Ammon's horn (tissue), 1 donor: ENCODE measurements around the gene NGLY1.
A peak's percentile ranks its signal among the peaks of the same experiment; 100 is the strongest.

ENCODE experiments used
- DNase-seq: peaks from one replicate; pipeline ENCODE4 v3.0.0-alpha.2; 2016; ENCODE audit warnings: low spot score

Gene NGLY1, protein sequence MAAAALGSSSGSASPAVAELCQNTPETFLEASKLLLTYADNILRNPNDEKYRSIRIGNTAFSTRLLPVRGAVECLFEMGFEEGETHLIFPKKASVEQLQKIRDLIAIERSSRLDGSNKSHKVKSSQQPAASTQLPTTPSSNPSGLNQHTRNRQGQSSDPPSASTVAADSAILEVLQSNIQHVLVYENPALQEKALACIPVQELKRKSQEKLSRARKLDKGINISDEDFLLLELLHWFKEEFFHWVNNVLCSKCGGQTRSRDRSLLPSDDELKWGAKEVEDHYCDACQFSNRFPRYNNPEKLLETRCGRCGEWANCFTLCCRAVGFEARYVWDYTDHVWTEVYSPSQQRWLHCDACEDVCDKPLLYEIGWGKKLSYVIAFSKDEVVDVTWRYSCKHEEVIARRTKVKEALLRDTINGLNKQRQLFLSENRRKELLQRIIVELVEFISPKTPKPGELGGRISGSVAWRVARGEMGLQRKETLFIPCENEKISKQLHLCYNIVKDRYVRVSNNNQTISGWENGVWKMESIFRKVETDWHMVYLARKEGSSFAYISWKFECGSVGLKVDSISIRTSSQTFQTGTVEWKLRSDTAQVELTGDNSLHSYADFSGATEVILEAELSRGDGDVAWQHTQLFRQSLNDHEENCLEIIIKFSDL

GRCh38 chr3:25782938-25783660 lies at the start of gene NGLY1:
NGLY1 (minus strand) TSS chr3:25783443; CDS start chr3:25783390, 53 bp downstream.
- peak; percentile 87 for DNase-seq

DNA sequence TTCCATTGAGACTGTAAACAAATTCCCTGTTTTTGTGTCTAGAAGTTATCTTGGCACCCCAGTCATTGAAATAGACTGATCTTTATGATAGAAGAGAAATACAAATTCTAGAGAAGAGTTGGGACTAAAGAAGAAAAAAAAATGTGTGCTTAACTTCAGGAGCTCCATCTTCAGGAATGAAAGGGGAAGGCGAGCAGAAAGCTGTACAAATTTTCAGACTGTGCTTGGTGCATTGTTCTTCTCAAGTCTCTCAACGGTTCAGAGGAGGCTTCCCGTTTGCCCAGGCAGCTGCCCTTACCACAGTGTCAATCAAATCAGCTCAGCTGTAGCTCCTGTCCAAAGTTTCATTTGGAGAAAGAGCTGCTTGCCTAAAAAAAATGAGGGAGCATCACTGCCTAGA lies 48.3 kb upstream of the NGLY1 start:
- peak; percentile 28 for DNase-seq

- peak; percentile 51 for DNase-seq
Measured at GRCh38 chr3:25830373-25831280, 47.4 kb upstream of the NGLY1 start.

GRCh38 chr3:25826510-25826909 lies 43.3 kb upstream of the NGLY1 start:
- DNase-seq, result no peak

GRCh38 chr3:25823314-25823713 lies 40.1 kb upstream of the NGLY1 start:
- DNase-seq, result no peak

DNA sequence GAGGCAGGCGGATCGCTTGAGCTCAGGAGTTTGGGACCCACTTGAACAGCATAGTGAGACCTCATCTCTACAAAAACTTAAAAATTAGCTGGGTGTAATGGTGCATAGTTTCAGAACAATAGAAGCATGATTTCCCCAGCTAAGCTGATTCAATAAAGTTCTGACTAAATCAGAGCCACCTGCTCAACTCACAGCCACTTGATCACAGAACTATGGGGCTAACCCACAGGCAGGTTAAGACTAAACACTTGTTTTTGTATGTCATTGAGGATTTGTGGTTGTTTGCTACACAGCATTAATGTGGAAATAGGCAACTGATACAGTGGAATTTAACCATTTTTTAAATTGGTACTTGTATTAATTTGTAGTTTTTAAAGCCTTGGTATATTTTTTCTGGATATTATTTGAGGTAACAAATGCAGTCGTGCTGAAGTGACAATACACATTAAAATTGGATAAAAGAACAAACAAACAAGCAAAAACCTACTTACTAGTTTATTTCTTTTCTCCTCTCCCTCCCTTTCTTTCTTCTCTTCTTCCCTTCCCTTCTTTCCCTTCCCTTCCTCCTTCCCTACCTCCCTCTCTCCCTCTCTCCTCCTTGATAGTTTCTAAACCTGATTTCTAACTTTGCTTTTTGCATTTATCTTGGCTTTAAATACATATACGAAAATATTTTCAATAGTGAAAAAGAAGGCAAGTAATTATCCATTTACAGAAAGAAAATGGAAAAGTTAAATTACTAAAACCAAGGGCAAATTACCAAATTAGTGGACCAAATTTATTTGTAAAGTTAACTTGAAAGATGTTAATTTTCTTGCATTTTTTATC lies 38.7 kb upstream of the NGLY1 start:
- no peak for DNase-seq

DNA sequence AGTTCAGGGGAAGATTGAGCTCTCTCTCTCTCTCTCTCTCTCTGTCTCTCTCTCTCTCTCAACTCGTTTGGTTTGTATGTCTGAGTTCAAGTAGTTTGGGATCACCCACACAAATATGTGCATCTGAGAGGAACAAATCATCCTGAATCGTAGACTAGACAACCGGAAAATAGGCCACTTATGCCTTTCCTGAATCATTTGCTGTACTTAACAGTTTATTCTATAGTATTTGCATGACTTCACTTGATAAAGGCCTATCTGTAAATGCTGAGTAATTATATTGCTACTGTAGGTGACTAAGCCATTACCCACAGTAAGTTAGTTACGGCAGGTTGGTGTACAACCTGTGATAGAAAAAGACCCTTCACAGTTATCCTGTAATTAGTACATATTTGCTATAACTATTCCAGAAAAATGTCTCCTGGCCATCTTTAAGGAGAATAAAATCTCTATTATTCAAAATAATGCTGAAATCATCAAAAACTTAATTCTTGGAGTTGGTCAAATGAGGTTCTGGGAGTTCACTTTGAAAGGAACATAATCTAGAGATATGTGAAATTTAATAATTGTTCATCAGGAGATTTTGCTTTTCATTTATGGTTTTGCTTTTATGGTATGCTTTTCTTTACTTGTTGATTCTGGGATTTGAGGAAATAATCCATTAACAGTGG lies 37.7 kb upstream of the NGLY1 start:
- DNase-seq, result no peak

GRCh38 chr3:25820366-25820765 lies 37.1 kb upstream of the NGLY1 start:
- peak; percentile 17 for DNase-seq

DNA sequence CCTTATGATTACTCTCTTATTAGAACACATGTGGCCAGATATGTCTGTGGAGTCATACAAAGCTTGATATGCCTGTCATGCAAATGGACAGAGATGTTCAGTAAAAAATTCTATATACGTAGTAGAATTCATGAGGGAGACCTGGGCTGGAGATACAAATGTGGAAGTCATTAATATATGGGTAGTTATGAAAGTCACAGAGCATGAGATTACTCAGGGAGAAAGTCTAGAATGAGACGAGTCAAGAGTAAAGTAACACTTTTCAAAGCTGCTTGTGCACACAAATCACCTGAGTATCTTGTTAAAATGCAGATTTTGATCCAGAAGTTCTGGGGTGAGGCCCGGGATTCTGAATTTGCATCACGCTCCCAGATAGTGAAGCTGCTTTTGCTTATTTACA lies 35.1 kb upstream of the NGLY1 start:
- DNase-seq, result no peak

GRCh38 chr3:25817638-25818037 lies 34.4 kb upstream of the NGLY1 start:
- DNase-seq, result no peak

DNA sequence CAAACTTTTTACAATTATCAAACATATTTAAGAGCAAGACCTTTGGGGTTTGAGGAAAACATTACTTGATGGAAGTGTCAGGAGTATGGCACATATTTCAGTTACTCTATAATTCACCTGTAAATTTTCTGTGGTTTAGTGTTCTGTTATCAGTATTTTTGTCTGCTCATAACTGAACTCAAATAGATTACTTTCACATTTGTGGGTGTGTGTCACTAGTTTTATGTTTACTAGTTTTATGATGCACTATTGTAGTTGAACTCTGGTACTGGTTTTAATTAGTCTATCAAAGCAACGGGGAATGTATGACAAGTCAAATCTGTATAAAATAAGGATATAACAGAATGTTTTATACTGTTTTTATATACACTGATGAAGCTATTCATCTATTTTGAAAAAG lies 33.9 kb upstream of the NGLY1 start:
- DNase-seq, result no peak

- no peak for DNase-seq
Measured at GRCh38 chr3:25812644-25813043, 29.4 kb upstream of the NGLY1 start.

- no peak for DNase-seq
Measured at GRCh38 chr3:25804676-25805075, 21.4 kb upstream of the NGLY1 start.

DNA sequence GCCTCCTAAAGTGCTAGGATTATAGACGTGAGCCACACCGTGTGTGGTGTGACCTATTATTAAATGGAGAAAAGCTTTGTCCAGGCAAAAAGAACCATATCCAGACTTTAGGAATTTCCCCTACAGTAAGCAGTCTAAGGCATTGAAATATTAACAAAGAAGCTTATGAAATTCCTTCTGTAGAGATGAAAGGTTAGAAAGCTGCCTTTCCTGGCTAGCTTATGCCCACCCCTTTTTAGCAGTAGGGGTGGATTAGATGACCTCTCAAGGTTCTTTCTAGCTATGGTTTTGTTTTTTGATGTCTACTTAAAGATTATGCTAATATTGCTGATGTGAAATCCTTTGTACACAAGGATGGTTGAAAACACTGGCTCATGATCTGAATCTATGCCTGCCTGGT lies 20.6 kb upstream of the NGLY1 start:
- no peak for DNase-seq

GRCh38 chr3:25801786-25802185 lies 18.5 kb upstream of the NGLY1 start:
- DNase-seq, result no peak

GRCh38 chr3:25789596-25790556 lies 6.6 kb upstream of the NGLY1 start, which contains the start of gene OXSM:
OXSM (plus strand) TSS chr3:25790090; CDS start chr3:25791021, 931 bp downstream.
- DNase-seq, result peak; percentile 93

DNA sequence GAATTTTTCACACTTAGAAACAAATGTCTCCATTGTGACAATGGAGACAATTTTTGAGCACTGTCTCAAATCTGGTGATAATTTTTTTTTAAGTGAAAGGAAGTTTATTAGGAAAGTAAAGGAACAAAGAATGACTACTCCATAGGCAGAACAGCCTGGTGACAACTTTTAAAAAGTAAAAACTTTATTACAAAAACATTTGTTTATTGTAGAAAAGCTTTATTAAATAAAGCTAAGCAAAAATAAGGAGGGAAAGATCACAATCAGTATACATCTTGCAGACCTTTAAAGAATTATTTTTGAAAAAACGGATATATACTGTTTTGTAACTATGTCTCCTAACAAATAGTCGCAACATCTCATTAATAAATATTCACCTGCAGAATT lies 6.0 kb upstream of the NGLY1 start:
- DNase-seq, result no peak

GRCh38 chr3:25787689-25788088 lies 4.4 kb upstream of the NGLY1 start:
- DNase-seq, result no peak

DNA sequence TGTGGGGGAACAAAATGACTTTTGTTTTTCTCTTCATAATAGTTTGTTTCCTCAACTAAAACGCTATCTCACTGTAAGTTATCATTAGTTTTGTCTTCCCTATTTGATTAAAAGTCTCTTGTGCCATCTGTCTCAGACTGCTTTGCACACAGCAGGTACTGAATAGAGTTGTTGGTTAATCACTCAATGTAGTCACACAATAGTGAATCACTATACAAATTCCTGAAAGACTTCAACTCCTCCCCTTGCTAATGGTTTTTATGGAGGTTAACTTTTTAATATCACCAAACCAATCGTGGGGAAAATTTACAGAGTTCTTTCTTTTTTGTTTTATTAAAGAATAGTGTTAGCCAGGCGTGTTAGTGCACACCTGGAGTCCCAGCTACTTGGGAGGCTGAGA lies 2.6 kb upstream of the NGLY1 start:
- no peak for DNase-seq
